Skeletal muscle cell (primary cell): ENCODE measurements around the gene DENND5B.
"Not testable (repeated sequence)": the region's sequence is repeated elsewhere in the genome, so short reads cannot be mapped to it uniquely, and the experiment has no call there.

Experiments used
- DNase-seq: peaks from one replicate; pipeline ENCODE4 v3.0.0-alpha.2; 2010; ENCODE audit warnings: low read depth
- H3K4me3 ChIP-seq: 2 replicates; pipeline ENCODE4 v1.5.1; 2011; ENCODE audit warnings: low read depth, mild to moderate bottlenecking, control low read depth, low read length, moderate library complexity

DENND5B gene

GRCh38 chr12:31481415-31481814 lies 109.5 kb downstream of the DENND5B start:
- DNase-seq, result no peak
- no peak overlapping the region for H3K4me3 ChIP-seq

DNA sequence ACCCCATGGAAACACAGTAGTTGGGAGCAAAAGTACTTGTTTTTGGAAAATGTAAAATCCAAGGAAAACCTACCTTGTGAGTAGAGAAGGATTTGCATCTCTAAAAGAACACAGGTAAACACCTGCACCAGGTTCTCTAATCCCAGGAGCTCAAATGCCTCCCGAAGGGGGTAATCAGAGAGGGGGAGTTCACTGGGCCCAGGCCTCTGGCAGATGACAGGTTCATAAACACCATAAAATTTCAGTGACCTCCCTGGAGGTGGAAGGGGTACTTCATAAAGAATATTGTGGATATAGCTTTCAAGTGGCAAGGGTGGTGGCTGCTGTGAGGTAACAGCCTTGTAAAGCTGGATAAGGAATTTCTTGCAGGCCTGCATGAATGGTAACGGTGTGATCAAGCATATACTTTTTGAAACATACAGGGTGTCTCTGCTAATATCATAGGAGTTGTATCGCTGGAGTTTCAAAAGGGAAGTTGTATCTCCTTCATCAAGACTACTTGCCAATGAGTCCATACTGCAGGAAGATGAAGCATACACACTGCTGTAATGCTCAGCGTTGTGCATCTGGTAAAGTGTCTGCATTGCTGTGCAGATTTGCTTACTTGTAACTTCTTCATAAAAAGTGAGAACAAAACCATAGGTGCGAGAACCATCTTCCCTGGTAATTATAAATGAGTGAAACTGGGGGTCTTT lies 111.3 kb downstream of the DENND5B start:
- no peak overlapping the region for H3K4me3 ChIP-seq
- DNase-seq, result no peak

DNA sequence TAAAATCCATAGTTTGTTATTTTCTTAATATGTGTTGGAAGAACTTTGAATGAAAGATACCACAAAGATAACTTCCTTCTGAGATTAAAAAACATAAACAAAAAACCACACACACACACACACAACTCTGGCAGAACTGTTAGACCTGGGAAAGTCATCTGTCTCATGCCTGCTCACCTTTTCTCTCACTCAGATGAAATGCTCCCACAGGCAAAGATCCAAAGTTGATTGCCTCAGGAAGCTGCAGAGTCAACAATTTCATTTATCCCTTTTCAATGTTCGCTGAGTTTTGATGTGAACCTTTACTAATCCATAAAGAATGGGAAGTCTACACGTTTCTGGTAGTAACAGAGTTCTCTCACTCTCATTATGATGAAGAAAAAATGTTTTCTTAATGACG lies 112.0 kb downstream of the DENND5B start:
- H3K4me3 ChIP-seq, result no peak overlapping the region
- DNase-seq, result no peak

DNA sequence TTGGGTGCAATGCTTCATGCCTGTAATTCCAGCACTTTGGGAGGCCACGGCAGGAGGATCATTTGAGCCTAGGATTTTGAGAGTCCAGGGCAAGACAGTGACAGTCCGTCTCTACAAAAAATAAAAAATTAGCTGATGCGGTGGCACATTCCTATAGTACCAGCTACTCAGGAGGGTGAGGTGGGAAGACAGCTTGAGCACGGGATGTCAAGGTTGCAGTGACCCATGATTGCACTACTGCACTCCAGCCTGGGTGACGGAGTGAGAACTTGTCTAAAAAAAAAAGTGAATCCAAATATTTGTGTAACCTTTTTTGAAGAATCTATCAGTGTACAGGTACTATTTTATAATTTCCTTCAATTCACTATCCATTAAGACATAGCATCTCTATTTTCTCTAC lies 112.5 kb downstream of the DENND5B start:
- no peak for DNase-seq
- no peak overlapping the region for H3K4me3 ChIP-seq

- H3K4me3 ChIP-seq, result no peak overlapping the region
- DNase-seq, result no peak
Observed at GRCh38 chr12:31477687-31478086, 113.2 kb downstream of the DENND5B start.

DNA sequence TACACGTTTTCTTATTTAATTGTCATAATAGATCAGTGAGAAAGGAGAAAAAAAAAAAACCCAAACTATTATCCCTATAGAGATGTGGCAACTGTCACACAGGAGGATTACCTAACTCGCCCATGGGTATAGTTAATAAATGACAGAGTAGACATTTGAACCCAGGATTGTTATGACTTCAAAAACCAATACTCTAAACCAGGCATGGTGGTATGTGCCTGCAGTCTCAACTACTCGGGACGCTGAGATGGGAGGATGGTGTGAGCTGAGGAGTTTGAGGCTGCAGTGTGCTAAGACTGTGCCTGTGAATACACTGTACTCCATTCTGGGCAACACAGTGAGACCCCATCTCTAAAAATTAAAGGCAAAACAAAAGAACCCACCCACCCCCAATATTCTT lies 114.5 kb downstream of the DENND5B start:
- no peak overlapping the region for H3K4me3 ChIP-seq
- DNase-seq, result no peak

- not testable (repeated sequence) for DNase-seq
Observed at GRCh38 chr12:31475610-31476009, 115.3 kb downstream of the DENND5B start.

GRCh38 chr12:31474751-31475150 lies 116.2 kb downstream of the DENND5B start:
- no peak for DNase-seq
- no peak overlapping the region for H3K4me3 ChIP-seq

More at GRCh38 chr12:31475610-31476009, 115.3 kb downstream of the DENND5B start:
- H3K4me3 ChIP-seq, result not testable (repeated sequence)

DNA sequence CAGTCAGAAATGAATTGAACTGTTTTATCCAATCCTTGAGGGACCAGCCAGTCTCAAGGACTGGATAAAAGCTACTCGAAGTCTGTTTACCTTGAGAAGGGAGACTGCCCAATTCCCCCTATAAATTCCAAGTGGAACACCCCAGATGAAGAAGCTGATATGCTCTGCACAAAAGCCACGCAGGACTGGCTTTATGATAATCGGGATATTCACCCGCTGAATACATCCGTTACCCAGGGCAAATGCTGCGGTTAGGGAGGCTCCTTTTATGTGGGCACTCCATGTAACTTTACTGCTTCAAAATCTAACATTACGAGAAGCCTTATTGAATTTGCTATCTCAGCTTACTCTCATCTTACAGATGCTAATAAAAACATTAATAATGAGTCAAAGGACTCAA lies 119.1 kb downstream of the DENND5B start:
- no peak overlapping the region for H3K4me3 ChIP-seq
- no peak for DNase-seq

DNA sequence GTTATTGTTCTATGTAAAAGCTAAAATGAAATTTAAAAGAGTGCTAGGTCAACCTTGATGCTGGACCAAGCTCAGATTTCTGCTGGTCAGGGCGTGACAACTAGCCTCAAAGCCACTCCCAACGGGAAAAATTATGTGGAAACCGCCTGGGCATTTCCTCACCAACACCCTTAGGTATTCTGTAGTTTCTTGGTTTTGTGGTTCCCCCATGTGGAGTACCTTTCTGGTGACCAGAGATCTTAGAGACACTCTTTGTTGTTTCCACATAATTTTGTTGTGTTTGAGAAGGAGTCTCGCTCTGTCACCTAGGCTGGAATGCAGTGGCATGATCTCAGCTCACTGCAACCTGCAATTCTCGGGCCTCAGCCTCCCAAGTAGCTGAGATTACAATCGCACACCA lies 119.9 kb downstream of the DENND5B start:
- no peak overlapping the region for H3K4me3 ChIP-seq
- DNase-seq, result no peak

DNA sequence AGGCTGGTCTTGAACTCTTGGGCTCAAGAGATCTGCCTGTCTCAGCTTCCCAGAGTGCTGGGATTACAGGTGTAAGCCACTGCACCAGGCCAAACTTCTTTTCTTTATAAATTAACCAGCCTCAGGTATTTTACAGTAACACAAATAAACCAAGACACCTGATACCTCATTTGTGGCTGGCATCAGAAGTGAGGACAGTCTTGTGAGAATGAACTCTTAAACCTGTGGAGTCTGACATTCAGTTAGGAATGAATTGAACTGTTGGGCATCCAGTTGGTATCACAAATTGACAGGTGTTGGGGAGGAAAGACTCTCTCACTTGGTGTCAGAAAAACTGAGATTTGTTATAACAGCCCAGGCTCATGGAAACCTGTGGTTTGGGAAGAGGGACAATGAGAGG lies 120.5 kb downstream of the DENND5B start:
- no peak overlapping the region for H3K4me3 ChIP-seq
- no peak for DNase-seq

GRCh38 chr12:31466768-31467167 lies 124.2 kb downstream of the DENND5B start:
- peak; percentile 2 for DNase-seq
- H3K4me3 ChIP-seq, result no peak overlapping the region

DNA sequence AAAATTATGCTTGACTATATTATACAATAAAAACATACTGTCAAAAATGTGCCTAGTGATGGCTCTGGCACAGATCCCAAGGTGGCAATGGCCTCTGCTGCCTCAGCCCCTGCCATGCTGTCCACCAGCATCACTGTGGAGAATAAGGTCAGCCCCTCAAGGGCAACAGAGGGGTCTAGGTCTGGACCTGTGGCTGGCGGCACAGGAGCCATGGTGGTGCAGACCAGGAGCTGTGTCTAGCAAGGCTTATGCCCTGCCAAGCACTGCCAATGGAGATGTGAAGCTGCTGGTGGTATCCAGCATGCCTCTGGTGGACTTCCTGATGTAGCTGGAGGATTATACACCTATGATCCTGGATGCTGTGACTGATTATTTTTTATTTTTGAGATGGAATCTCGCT lies 125.9 kb downstream of the DENND5B start:
- no peak overlapping the region for H3K4me3 ChIP-seq
- DNase-seq, result no peak

DNA sequence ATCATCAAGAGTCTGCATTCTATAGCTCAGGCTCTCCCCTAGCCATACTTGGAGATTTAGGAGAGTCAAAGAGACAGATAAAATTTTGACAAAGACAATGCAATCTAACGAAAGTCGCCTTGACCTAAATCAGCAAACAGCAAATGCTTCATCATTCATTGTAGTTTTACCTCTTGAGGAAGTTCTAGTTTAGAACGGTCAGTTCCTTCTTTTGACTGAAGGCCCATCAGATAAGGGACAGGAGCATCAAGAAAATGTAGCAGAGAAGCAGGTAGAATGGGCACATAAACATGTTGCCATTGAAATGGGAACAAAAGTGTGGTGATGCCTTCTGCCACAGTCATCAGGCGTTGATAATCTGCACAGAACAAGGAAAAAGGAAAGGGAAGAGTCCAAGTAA lies 130.9 kb downstream of the DENND5B start:
- H3K4me3 ChIP-seq, result no peak overlapping the region
- DNase-seq, result no peak

DNA sequence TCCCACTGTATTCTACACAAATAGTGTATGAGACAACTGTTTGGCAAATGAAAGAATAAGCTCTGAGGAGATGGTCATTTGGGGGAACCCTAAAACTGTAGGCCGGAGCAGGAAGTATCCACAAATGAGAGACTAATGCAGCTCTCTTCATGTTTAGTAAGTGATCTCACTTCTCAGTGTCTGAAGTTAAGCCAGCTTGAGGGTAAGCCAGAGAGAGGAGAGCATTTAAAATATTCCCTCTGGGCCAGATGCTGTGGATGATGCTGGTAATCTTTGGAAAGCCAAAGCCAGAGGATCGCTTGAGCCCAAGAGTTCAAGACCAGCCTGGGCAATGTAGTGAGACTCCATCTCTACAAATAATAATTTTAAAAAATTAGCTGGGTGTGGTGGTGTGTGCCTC lies 134.4 kb downstream of the DENND5B start:
- no peak for DNase-seq
- H3K4me3 ChIP-seq, result no peak overlapping the region

GRCh38 chr12:31444736-31445135 lies 146.2 kb downstream of the DENND5B start:
- no peak for DNase-seq

GRCh38 chr12:31440586-31440985 lies 150.3 kb downstream of the DENND5B start:
- H3K4me3 ChIP-seq, result no peak overlapping the region
- DNase-seq, result no peak

More at GRCh38 chr12:31444736-31445135, 146.2 kb downstream of the DENND5B start:
- no peak overlapping the region for H3K4me3 ChIP-seq

DNA sequence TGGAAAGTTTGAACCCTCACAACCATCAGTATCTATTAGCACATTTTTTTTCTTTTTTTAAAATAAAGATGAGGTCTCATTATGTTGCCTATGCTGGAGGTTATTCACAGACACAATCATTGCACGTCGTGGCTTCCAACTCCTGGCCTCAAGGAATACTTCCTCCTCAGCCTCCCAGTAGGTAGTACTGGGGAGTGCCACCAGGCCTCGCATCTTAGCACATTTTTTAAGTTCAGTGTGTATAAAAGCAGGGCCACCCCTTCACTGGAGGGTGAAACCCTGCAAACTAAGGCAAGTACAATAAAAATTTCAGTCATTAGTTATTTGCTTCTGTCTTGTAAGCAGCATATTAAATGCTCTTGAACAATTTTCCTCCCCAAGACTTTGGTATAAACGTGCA lies 150.8 kb downstream of the DENND5B start:
- no peak for DNase-seq
- H3K4me3 ChIP-seq, result no peak overlapping the region

GRCh38 chr12:31431721-31432240 lies 159.2 kb downstream of the DENND5B start:
- no peak overlapping the region for H3K4me3 ChIP-seq
- DNase-seq, result peak; percentile 43

DNA sequence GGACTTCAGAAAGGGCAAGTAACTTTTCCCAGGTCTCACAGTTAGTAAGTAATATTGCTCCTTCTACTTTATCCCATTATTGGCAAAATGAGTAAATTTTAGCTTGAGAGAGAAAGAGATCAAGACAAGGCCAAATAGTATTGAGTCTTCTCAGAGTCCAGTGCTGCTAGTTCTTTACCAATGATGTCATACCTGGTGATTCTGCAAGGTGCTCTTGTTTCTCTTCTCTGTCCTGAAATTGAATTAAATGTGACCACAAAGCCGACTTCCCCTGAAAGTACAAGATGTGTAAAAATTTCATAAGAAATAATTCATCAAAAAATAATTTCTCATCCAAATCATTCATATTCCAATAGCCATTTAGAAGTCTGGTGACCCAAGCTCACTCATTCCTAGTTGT lies 167.5 kb downstream of the DENND5B start:
- no peak for DNase-seq

DNA sequence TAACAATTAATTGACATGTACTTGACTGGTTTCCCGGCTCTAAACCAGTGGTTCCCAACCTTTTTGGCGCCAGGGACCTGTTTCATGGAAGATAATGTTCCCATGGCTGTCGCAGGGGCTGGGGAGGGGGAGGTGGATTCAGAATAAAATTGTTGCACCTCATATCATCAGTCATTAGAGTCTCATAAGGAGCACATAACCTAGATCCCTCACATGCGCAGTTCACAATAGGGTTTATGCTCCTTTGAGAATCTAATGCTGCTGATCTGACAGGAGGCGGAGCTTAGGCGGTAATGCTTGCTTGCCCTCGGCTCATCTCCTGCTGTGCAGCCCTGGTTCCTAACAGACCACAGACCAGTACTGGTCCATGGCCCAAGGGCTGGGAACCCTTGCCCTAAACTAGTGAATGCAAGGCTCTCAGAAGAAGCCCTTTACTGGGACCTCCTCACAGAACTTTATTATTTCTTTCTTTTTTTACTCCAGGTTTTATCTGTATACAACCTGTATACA lies 178.6 kb downstream of the DENND5B start:
- no peak overlapping the region for H3K4me3 ChIP-seq
- no peak for DNase-seq

More for the DNA sequence above, 167.5 kb downstream of the DENND5B start:
- no peak overlapping the region for H3K4me3 ChIP-seq
